Upper lobe of right lung (tissue), 1 donor: ENCODE measurements around the gene PRKN. TPM values are rescaled to one million over a fixed set of nuclear protein-coding genes. Genes with fewer than 3 reads are reported as not detected.

Source experiments
- ATAC-seq: fragments of 200-7000 bp; cut with Tn5 transposase; one replicate; pipeline ENCODE4 v1.9.1; 2020; ENCODE audit warnings: mild to moderate bottlenecking, moderate library complexity
- DNase-seq: peaks from one replicate; pipeline ENCODE4 v3.0.0-alpha.2; 2020
- H3K27ac ChIP-seq: fragments of 200-600 bp; one replicate; pipeline ENCODE4 v1.8.0; 2022
- H3K27me3 ChIP-seq: fragments of 200-600 bp; one replicate; pipeline ENCODE4 v1.8.0; 2022; ENCODE audit warnings: mild to moderate bottlenecking
- H3K36me3 ChIP-seq: fragments of 200-600 bp; one replicate; pipeline ENCODE4 v1.8.0; 2022
- H3K4me1 ChIP-seq: fragments of 200-600 bp; one replicate; pipeline ENCODE4 v1.8.0; 2022
- H3K4me3 ChIP-seq: fragments of 200-600 bp; one replicate; pipeline ENCODE4 v1.8.0; 2022; ENCODE audit warnings: mild to moderate bottlenecking
- H3K9me3 ChIP-seq: fragments of 200-600 bp; one replicate; pipeline ENCODE4 v1.8.0; 2022
- CTCF ChIP-seq: fragments of 200-600 bp; IDR thresholded peaks from one replicate; pipeline ENCODE4 v1.8.0; 2022; ENCODE audit warnings: antibody characterized with exemption
- intact Hi-C: fragments of 100-400 bp; cut with DNase I; formaldehyde crosslinking; loops from one replicate; pipeline ENCODE4 v1.11.0; 2022
- total RNA-seq: library from RNA; stranded (reverse); fragmentation: NEBNext Ultra II Directional; extraction: Animal tissue kit (Norgen Biotek cat#: 25700); gene quantifications from one replicate; pipeline ENCODE4 v1.2.1, GENCODE V29; 2021
- donor health status: DM: no; HTN: yes; CAD: no; lungs with severe emphysema.

Gene PRKN
- total RNA-seq, 1 donor from 2014 or later, result 2.7 TPM

DNA sequence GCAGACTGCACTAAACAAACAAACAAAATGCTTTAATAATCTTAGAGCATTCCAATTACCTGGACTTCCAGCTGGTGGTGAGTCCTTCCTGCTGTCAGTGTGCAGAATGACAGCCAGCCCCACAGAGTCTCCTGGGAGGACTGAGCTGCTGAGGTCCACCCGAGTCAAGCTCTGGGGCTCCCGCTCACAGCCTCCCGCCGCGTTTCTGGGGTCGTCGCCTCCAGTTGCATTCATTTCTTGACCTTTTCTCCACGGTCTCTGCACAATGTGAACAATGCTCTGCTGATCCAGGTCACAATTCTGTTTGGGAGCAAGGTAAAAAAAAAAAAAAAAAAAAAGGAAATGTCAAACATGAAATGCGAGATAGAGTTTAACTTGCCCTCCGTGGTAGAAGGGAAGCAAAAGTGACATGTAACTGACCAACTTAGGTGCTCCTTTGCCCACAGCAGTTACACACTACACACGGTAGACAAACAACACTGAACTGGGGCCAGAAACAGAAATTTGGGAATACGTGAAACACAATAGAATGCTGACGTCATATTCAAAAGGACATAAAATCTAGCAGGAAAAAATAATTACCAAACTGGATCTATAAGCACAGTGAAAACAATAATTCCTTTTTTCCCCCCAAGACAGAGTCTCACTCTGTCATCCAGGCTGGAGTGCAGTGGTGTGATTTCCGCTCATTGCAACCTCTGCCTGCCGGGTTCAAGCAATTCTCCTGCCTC lies 464.9 kb downstream of the PRKN start:
- H3K4me1 ChIP-seq, result no peaks in the 10 kb centered on the region
- intact Hi-C loops, result no loop called here
- no peaks in the 10 kb centered on the region for H3K36me3 ChIP-seq
- no peak for ATAC-seq
- H3K9me3 ChIP-seq, result no peaks in the 10 kb centered on the region
- H3K27me3 ChIP-seq, result no peaks in the 10 kb centered on the region
- TF ChIP-seq CTCF, result no peak
- DNase-seq, result no peak
- no peak overlapping the region for H3K4me3 ChIP-seq
- H3K27ac ChIP-seq, result no peak overlapping the region

GRCh38 chr6:162261598-162261997 lies 466.0 kb downstream of the PRKN start:
- Histone ChIP-seq H3K9me3 (no peaks in the 10 kb centered on the region), H3K27ac (no peak overlapping the region), H3K4me3 (no peak overlapping the region), H3K4me1 (no peaks in the 10 kb centered on the region), H3K36me3 (no peaks in the 10 kb centered on the region), H3K27me3 (no peaks in the 10 kb centered on the region)
- no peak for ATAC-seq
- TF ChIP-seq CTCF, result no peak
- no peak for DNase-seq
- intact Hi-C loops, result no loop called here

GRCh38 chr6:162260027-162260426 lies 467.5 kb downstream of the PRKN start:
- Histone ChIP-seq H3K9me3 (no peaks in the 10 kb centered on the region), H3K4me1 (no peaks in the 10 kb centered on the region), H3K27ac (no peak overlapping the region), H3K27me3 (no peaks in the 10 kb centered on the region), H3K36me3 (no peaks in the 10 kb centered on the region), H3K4me3 (no peak overlapping the region)
- no peak for ATAC-seq
- DNase-seq, result no peak
- no peak for TF ChIP-seq CTCF
- intact Hi-C loops, result no loop called here

DNA sequence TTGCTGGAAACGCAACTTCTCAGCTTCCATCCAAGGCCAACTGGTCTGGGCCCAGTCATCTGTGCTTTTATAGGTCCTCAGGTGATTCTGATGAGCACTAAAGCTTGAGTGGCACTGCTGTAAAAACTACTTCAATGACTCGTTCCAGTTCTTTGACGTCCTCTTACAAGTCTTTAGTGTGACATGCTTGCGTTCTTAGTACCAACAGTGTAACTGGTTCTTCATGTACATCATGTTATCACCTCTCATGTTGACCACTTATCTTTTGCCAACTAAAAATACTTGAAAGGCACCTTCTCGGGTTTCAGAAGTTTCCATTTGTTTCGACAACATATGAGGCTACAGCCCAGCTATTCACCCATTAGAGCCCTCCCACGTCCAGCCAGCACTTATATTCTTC lies 468.9 kb downstream of the PRKN start:
- Histone ChIP-seq H3K4me3 (no peak overlapping the region), H3K27me3 (no peaks in the 10 kb centered on the region), H3K4me1 (no peaks in the 10 kb centered on the region), H3K36me3 (no peaks in the 10 kb centered on the region), H3K9me3 (no peaks in the 10 kb centered on the region), H3K27ac (no peak overlapping the region)
- ATAC-seq, result no peak
- intact Hi-C loops, result no loop called here
- DNase-seq, result no peak
- no peak for TF ChIP-seq CTCF

DNA sequence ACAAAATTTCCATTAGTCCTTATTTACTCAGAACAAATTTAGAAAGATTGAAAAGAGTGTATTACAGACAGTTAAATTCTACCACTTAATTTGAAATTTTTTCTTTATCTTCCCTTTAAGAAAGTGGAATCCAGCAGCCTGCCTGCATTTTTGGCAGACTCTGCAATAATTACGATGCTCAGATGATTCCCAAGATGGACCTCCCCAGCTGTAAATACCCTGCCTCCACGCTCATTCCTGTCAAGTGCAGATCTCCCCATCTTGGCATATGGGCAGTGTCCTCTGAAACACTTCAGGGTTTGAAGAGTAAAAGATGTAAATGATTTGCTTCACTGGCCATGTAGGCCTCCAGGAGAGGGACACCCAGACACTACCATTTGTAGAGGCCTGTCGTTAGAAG lies 471.2 kb downstream of the PRKN start:
- no peak overlapping the region for H3K27ac ChIP-seq
- no peak for TF ChIP-seq CTCF
- H3K27me3 ChIP-seq, result no peaks in the 10 kb centered on the region
- no peaks in the 10 kb centered on the region for H3K4me1 ChIP-seq
- no peak overlapping the region for H3K4me3 ChIP-seq
- no peaks in the 10 kb centered on the region for H3K9me3 ChIP-seq
- intact Hi-C loops, result no loop called here
- H3K36me3 ChIP-seq, result no peaks in the 10 kb centered on the region
- no peak for ATAC-seq
- no peak for DNase-seq

GRCh38 chr6:162251257-162251656 lies 476.3 kb downstream of the PRKN start:
- no peak for TF ChIP-seq CTCF
- Histone ChIP-seq H3K27ac (no peak overlapping the region), H3K27me3 (no peaks in the 10 kb centered on the region), H3K4me1 (no peaks in the 10 kb centered on the region), H3K4me3 (no peak overlapping the region), H3K36me3 (no peaks in the 10 kb centered on the region), H3K9me3 (no peaks in the 10 kb centered on the region)
- intact Hi-C loops, result no loop called here
- DNase-seq (no peak), ATAC-seq (no peak)
